Germinal center (tissue), 1 donor: ENCODE measurements around the gene SLC36A1.
"Not testable (repeated sequence)": the region's sequence is repeated elsewhere in the genome, so short reads cannot be mapped to it uniquely, and the experiment has no call there.

Experiments
- DNase-seq: peaks from one replicate; pipeline ENCODE4 v3.0.0; 2012; ENCODE audit warnings: mixed read lengths, low spot score

Gene SLC36A1

GRCh38 chr5:151483647-151484046 lies 36.2 kb downstream of the SLC36A1 start:
- no peak for DNase-seq

- no peak for DNase-seq
These were observed 40.1 kb downstream of the SLC36A1 start for GRCh38 chr5:151487544-151487943.

- DNase-seq: no peak
These were observed 43.2 kb downstream of the SLC36A1 start for GRCh38 chr5:151490627-151491026.

- DNase-seq: no peak
These were observed 43.7 kb downstream of the SLC36A1 start for GRCh38 chr5:151491062-151491461.

GRCh38 chr5:151492729-151493128 lies 45.3 kb downstream of the SLC36A1 start:
- DNase-seq: no peak

- no peak for DNase-seq
These were observed 46.3 kb downstream of the SLC36A1 start for GRCh38 chr5:151493665-151494064.

- no peak for DNase-seq
These were observed 47.9 kb downstream of the SLC36A1 start for GRCh38 chr5:151495320-151495719.

GRCh38 chr5:151496041-151496484 lies 48.7 kb downstream of the SLC36A1 start:
- DNase-seq: no peak

GRCh38 chr5:151497391-151498002 lies 50.1 kb downstream of the SLC36A1 start:
- DNase-seq: no peak

- DNase-seq: no peak
These were observed 51.2 kb downstream of the SLC36A1 start for GRCh38 chr5:151498395-151499155.

- no peak for DNase-seq
These were observed 52.2 kb downstream of the SLC36A1 start for GRCh38 chr5:151499501-151500035.

- DNase-seq: no peak
These were observed 56.6 kb downstream of the SLC36A1 start for GRCh38 chr5:151504006-151504405.

- not testable (repeated sequence) for DNase-seq
These were observed 60.9 kb downstream of the SLC36A1 start for GRCh38 chr5:151508308-151508707.

- DNase-seq: peak; percentile 14
These were observed 61.8 kb downstream of the SLC36A1 start for GRCh38 chr5:151509231-151509630.

- no peak for DNase-seq
These were observed 62.4 kb downstream of the SLC36A1 start for GRCh38 chr5:151509836-151510235.

- DNase-seq: no peak
These were observed 69.9 kb downstream of the SLC36A1 start for GRCh38 chr5:151517122-151517920.

GRCh38 chr5:151520294-151520693 lies 72.9 kb downstream of the SLC36A1 start:
- DNase-seq: no peak

GRCh38 chr5:151522226-151522625 lies 74.8 kb downstream of the SLC36A1 start:
- no peak for DNase-seq

GRCh38 chr5:151523335-151523734 lies 75.9 kb downstream of the SLC36A1 start:
- peak; percentile 70 for DNase-seq

- DNase-seq: no peak
These were observed 80.8 kb downstream of the SLC36A1 start for GRCh38 chr5:151528153-151528552.

GRCh38 chr5:151528996-151529395 lies 81.6 kb downstream of the SLC36A1 start:
- no peak for DNase-seq

- no peak for DNase-seq
These were observed 84.2 kb downstream of the SLC36A1 start for GRCh38 chr5:151531581-151531980.

- DNase-seq: no peak
These were observed 85.0 kb downstream of the SLC36A1 start for GRCh38 chr5:151532416-151532815.
